ENCODE measurements around the gene DCTN4.
A peak's percentile ranks its signal among the peaks of the same experiment; 100 is the strongest.

DCTN4 gene

GRCh38 chr5:150731669-150732242 is 27.1 kb downstream of the DCTN4 start:
- DNase-seq, result no peak

GRCh38 chr5:150729859-150730258 is 29.0 kb downstream of the DCTN4 start:
- DNase-seq, result no peak

- no peak for DNase-seq
These were observed 35.0 kb downstream of the DCTN4 start for GRCh38 chr5:150723845-150724244.

- DNase-seq, result peak; percentile 40
These were observed 48.7 kb downstream of the DCTN4 start for GRCh38 chr5:150710165-150710564.

GRCh38 chr5:150706776-150707390 is 51.9 kb downstream of the DCTN4 start:
- no peak for DNase-seq

- DNase-seq, result no peak
These were observed 55.1 kb downstream of the DCTN4 start for GRCh38 chr5:150703762-150704161.

- DNase-seq, result peak; percentile 94
These were observed 58.0 kb downstream of the DCTN4 start, which contains the start of gene RBM22 for GRCh38 chr5:150700594-150701377. Gene RBM22, minus strand, starts transcription at chr5:150701062. Its CDS starts 77 bp downstream, at chr5:150700985.

- no peak for DNase-seq
These were observed 58.6 kb downstream of the DCTN4 start for GRCh38 chr5:150700246-150700593.

GRCh38 chr5:150694612-150695011 is 64.2 kb downstream of the DCTN4 start:
- DNase-seq, result peak; percentile 92

GRCh38 chr5:150692276-150692675 is 66.5 kb downstream of the DCTN4 start:
- no peak for DNase-seq

GRCh38 chr5:150690760-150691159 is 68.1 kb downstream of the DCTN4 start:
- no peak for DNase-seq

GRCh38 chr5:150689120-150689519 is 69.7 kb downstream of the DCTN4 start:
- DNase-seq, result no peak

GRCh38 chr5:150676578-150676977 is 82.2 kb downstream of the DCTN4 start:
- DNase-seq, result no peak

GRCh38 chr5:150675069-150675468 is 83.7 kb downstream of the DCTN4 start:
- DNase-seq, result no peak

- DNase-seq, result no peak
These were observed 84.4 kb downstream of the DCTN4 start for GRCh38 chr5:150674341-150674821.

- no peak for DNase-seq
These were observed 85.9 kb downstream of the DCTN4 start for GRCh38 chr5:150672884-150673275.

GRCh38 chr5:150672237-150672883 is 86.5 kb downstream of the DCTN4 start:
- no peak for DNase-seq

GRCh38 chr5:150671509-150672236 is 87.1 kb downstream of the DCTN4 start:
- DNase-seq, result no peak

- no peak for DNase-seq
These were observed 87.9 kb downstream of the DCTN4 start for GRCh38 chr5:150670948-150671310.

- DNase-seq, result no peak
These were observed 88.4 kb downstream of the DCTN4 start for GRCh38 chr5:150670275-150670947.

GRCh38 chr5:150665044-150665443 is 93.8 kb downstream of the DCTN4 start:
- DNase-seq, result no peak

- no peak for DNase-seq
These were observed 94.9 kb downstream of the DCTN4 start for GRCh38 chr5:150663936-150664335.

Data from hematopoietic multipotent progenitor cell treated with erythropoietin and hydrocortisone succinate and interleukin-3 and kit ligand, for 8 days (in vitro differentiated cells).